ENCODE data around the gene PSAP. TPM values are rescaled to one million over a fixed set of nuclear protein-coding genes. Genes with fewer than 3 reads are reported as not detected.
A peak's percentile ranks its signal among the peaks of the same experiment; 100 is the strongest.

Gene PSAP
- polyA plus RNA-seq, 2 of the 4 experiments (the other 2 are of a cell fraction), result 690 to 1,519 TPM

- DNase-seq (ENCODE audit: low read depth in 1 of 2, low spot score in 1 of 2) (no peak), FAIRE-seq (no peak), ATAC-seq (no peak)
- no peak for TF ChIP-seq JUN (IDR thresholded peaks at IDR 0.05)
- 0 out of 2 replicates have a peak, but pooled peaks have one; percentile 16 for TF ChIP-seq ZC3H11A (IDR thresholded peaks at IDR 0.05)
- Histone ChIP-seq H3K9me3 (no peaks in the 10 kb centered on the region; the same call in 2 of the 3 replicates), H3K4me1 (peaks cover 17% of the 10 kb centered on the region), H3K4me2 (no peak overlapping the region), H3K27ac (no peak overlapping the region), H3K4me3 (no peak overlapping the region)
- ChIA-PET POLR2A (no interaction called here), CTCF (interaction anchor here (1.4 to 10.1 kb wide), 11 partner anchors 11 to 579 kb away, joined by 3 to 217 read pairs (median 27); partner anchors contain the start of gene PSAP)
- 96% methylated on average over 8 of the region's 8 CpGs for WGBS (ENCODE audit: missing lambda C conversion rate)
These were observed 42.9 kb upstream of the PSAP start for GRCh38 chr10:71893920-71894319.

GRCh38 chr10:71893258-71893815 is 42.3 kb upstream of the PSAP start:
- H3K4me2 ChIP-seq, result no peak overlapping the region
- H3K27ac ChIP-seq, result no peak overlapping the region; a peak in 1 of 6 replicates
- CTCF ChIA-PET, result interaction anchor here (1.5 to 10.1 kb wide), 5 partner anchors 11 to 185 kb away, joined by 3 to 217 read pairs (median 10); no protein-coding TSS in a partner anchor
- no peaks in the 10 kb centered on the region; the same call in 2 of the 3 replicates for H3K9me3 ChIP-seq
- POLR2A ChIA-PET, result no interaction called here
- TF ChIP-seq FOXS1 (CRISPR knock-in tag; IDR thresholded peaks at IDR 0.05) (no peak), RCOR1 (IDR thresholded peaks at IDR 0.05; ENCODE audit: low read depth, low read length) (no peak), JUNB (IDR thresholded peaks at IDR 0.05) (no peak), BCL3 (IDR thresholded peaks at IDR 0.05) (no peak)
- no peak for ATAC-seq
- no peak overlapping the region for H3K4me3 ChIP-seq
- H3K4me1 ChIP-seq, result peaks cover 17% of the 10 kb centered on the region
- no peak for FAIRE-seq
- 82% methylated on average over 12 of the region's 12 CpGs for WGBS (ENCODE audit: missing lambda C conversion rate)
- no peak for DNase-seq (ENCODE audit: low read depth in 1 of 2, low spot score in 1 of 2)

GRCh38 chr10:71891437-71891836 is 40.4 kb upstream of the PSAP start:
- Histone ChIP-seq H3K9me3 (no peaks in the 10 kb centered on the region), H3K4me1 (peaks cover 26% of the 10 kb centered on the region), H3K4me3 (no peak overlapping the region), H3K27ac (peak overlapping the region; percentile 20 to 94; a peak in 3 of 6 replicates), H3K4me2 (no peak overlapping the region)
- DNase-seq (ENCODE audit: low read depth in 1 of 2, low spot score in 1 of 2) (no peak), ATAC-seq (no peak), FAIRE-seq (no peak)
- ChIA-PET CTCF (interaction anchor here (0.6 to 10.1 kb wide), 8 partner anchors 11 to 491 kb away, joined by 3 to 217 read pairs (median 4); no protein-coding TSS in a partner anchor), POLR2A (no interaction called here)
- 92% methylated on average over 7 of the region's 7 CpGs for WGBS (ENCODE audit: missing lambda C conversion rate)
- TF ChIP-seq JUN (IDR thresholded peaks at IDR 0.05) (no peak), RCOR1 (IDR thresholded peaks at IDR 0.05; ENCODE audit: low read depth, low read length) (no peak), PBX3 (IDR thresholded peaks at IDR 0.05) (no peak), EHF (CRISPR knock-in tag; IDR thresholded peaks at IDR 0.05) (no peak), ESRRA (IDR thresholded peaks at IDR 0.05; ENCODE audit: borderline replicate concordance, low read length) (no peak), HDAC2 (IDR thresholded peaks at IDR 0.05) (no peak), RFX5 (IDR thresholded peaks at IDR 0.05) (no peak), E2F6 (IDR thresholded peaks at IDR 0.05; ENCODE audit: borderline replicate concordance, low read depth) (no peak), HES2 (IDR thresholded peaks at IDR 0.05) (no peak), CHD2 (IDR thresholded peaks at IDR 0.05; ENCODE audit: low read length, partially characterized antibody) (no peak)

GRCh38 chr10:71889388-71889987 is 38.4 kb upstream of the PSAP start:
- ATAC-seq (peak; percentile 40 to 59), FAIRE-seq (no peak), DNase-seq (ENCODE audit: low read depth in 1 of 2, low spot score in 1 of 2) (no peak)
- ChIA-PET CTCF (interaction anchor here (0.6 to 2.5 kb wide), 12 partner anchors 8 to 159 kb away, joined by 3 to 5 read pairs (median 3); partner anchors contain the start of gene PSAP), POLR2A (interaction anchor here (0.7 to 2.4 kb wide), 4 partner anchors 17 to 39 kb away, joined by 3 to 13 read pairs (median 3); partner anchors contain the start of gene PSAP)
- TF ChIP-seq RCOR1 (IDR thresholded peaks at IDR 0.05; ENCODE audit: low read depth, low read length) (no peak), EHF (CRISPR knock-in tag; IDR thresholded peaks at IDR 0.05) (no peak), RAD21 (conservative IDR thresholded peaks at IDR 0.05 in 1 of 2, IDR thresholded peaks at IDR 0.05 in 1 of 2) (0 out of 5 replicates have a peak, but pooled peaks of 1 of the 2 experiments have one; percentile 7), RNF2 (IDR thresholded peaks at IDR 0.05; ENCODE audit: borderline replicate concordance, low read depth) (no peak), HEYL (CRISPR knock-in tag; IDR thresholded peaks at IDR 0.05) (no peak)
- H3K4me1 ChIP-seq, result peaks cover 29% of the 10 kb centered on the region
- no peaks in the 10 kb centered on the region for H3K9me3 ChIP-seq
- peak overlapping the region; percentile 91 for H3K4me2 ChIP-seq
- WGBS (ENCODE audit: missing lambda C conversion rate), result 70% methylated on average over 9 of the region's 9 CpGs
- H3K4me3 ChIP-seq, result peak overlapping the region; percentile 61
- peak overlapping the region; percentile 94 to 97 for H3K27ac ChIP-seq
